Stimulated activated CD4-positive, alpha-beta T cell treated with anti-CD3 and anti-CD28 coated beads, Interleukin-2, amount 100 ng/mL, for 48 hours (primary cell): ENCODE measurements around the gene CHKB.
"Not testable (repeated sequence)": the region's sequence is repeated elsewhere in the genome, so short reads cannot be mapped to it uniquely, and the experiment has no call there.

ENCODE experiments used
- DNase-seq, 2 donors: peaks; one replicate each; pipeline ENCODE4 v3.0.0-alpha.2; 2020

CHKB gene, protein sequence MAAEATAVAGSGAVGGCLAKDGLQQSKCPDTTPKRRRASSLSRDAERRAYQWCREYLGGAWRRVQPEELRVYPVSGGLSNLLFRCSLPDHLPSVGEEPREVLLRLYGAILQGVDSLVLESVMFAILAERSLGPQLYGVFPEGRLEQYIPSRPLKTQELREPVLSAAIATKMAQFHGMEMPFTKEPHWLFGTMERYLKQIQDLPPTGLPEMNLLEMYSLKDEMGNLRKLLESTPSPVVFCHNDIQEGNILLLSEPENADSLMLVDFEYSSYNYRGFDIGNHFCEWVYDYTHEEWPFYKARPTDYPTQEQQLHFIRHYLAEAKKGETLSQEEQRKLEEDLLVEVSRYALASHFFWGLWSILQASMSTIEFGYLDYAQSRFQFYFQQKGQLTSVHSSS

DNA sequence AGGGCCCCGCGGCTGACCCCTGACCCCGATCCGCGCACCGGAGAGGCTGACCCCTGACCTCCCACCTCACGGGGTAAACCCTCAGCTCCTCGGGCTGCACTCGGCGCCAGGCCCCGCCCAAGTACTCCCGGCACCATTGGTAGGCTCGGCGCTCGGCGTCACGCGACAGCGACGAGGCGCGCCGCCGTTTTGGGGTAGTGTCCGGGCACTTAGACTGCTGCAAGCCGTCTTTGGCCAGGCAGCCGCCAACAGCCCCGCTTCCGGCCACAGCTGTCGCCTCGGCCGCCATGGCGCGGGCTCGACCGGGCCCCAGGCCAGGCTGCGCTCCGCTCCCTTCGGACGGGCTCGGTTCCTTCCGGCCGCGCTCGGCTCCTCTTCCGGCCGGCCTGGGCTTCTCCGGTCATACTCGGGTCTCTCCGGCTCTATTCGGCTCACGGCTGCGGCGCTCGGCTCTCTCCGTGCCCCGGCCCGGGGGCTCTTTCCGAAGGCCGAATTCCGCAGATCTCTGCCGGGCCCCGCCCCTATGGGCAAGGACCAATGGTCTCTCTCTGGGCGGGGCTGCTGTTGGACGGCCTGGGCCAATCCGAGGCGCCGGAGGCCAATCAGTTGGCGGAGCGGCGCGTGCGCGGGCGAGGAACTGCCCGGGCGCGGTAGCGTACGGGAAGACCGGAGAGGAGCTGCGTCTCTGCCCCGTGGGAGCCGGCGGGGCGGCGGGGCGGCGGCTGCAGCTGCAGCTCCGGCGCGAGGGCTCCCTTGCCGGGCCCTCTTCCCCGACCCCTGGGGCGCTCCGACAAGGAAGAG lies at the start of gene CHKB:
Gene CHKB, minus strand, starts transcription at position 357 of the 801 bp plus-strand sequence. Its CDS starts 68 bp downstream, at position 289.
- peak; percentile 96 to 97 for DNase-seq

- DNase-seq: no peak
Observed at GRCh38 chr22:50630376-50630775, 47.7 kb upstream of the CHKB start.

GRCh38 chr22:50628543-50629134 lies 46.0 kb upstream of the CHKB start:
- DNase-seq: no peak

- DNase-seq: peak; percentile 54 to 68
Observed at GRCh38 chr22:50627642-50628542, 45.2 kb upstream of the CHKB start, which contains the start of gene ARSA. TSS of gene ARSA (minus strand) at chr22:50628152. CDS start at chr22:50627779, 373 bp downstream.

DNA sequence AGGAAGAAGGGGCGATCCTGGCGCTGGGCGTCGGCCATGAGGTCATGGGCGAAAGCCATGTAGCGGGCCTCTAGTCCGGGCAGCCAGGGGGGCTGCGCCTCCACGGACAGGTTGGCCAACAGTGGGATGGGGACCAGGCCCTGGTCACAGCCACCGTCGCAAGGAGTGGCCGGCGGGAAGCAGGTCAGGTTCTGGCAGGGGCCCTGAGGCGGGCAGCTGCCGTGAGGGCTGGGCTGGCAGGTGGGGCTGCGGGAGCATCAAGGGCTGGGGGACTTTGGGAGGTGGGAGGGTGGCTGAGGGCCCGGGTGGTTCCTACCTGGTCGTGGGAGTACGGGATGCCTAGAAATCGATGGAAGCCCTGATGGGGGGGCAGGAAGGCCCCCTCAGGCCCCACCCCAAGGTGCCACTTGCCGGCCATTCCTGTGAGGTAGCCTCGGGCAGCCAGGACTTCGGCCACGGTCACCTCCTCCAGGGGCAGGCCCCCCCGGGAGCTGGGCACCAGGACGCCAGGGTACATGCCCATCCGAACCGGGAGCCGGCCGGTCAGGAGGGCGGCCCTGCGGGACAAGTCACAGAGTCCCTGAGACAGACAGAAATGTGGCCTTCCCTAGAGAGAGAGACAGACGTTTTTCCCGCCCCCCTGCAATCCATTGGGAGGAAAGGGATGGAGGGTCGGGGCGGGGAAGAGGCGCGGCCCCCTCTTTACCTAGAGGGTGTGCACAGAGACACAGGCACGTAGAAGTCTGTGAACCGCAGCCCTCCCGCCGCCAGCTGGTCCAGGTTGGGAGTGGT lies 44.4 kb upstream of the CHKB start:
- DNase-seq: no peak

- no peak for DNase-seq
Observed at GRCh38 chr22:50626314-50626849, 43.7 kb upstream of the CHKB start.

DNA sequence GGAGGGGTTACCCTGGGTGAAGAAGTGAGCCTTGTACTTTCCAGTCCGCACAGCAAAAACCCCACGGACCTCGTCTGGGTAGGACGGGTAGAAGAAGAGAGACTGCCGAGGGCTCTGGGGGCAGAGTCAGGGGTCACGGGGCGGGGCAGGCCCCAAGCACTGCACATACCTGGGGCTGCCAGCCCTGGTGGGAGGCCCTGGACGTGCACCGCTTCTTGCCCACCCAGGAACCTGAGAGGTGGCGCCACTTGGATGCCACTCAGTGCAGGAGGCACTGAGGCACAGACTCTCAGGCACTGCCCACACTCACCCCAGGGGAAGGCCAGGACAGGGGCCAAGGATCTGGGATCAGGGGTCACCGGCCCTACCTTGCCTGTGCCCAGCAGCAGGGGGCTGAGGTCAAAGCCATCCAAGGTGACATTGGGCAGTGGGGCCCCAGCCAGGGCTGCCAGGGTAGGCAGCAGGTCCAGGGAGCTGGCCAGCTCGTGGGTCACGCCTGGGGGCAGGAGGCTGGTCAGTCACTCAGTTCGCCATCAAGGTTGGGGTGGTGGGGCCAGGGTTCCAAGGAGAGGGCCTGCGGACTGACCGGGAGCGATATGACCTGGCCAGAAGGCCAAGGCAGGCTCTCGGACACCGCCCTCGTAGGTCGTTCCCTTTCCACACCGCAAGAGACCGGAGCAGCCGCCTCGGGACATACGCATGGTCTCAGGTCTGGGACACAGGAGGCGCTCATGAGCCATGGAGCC lies 43.1 kb upstream of the CHKB start:
- DNase-seq: no peak

- no peak for DNase-seq
Observed at GRCh38 chr22:50625131-50625567, 42.5 kb upstream of the CHKB start.

DNA sequence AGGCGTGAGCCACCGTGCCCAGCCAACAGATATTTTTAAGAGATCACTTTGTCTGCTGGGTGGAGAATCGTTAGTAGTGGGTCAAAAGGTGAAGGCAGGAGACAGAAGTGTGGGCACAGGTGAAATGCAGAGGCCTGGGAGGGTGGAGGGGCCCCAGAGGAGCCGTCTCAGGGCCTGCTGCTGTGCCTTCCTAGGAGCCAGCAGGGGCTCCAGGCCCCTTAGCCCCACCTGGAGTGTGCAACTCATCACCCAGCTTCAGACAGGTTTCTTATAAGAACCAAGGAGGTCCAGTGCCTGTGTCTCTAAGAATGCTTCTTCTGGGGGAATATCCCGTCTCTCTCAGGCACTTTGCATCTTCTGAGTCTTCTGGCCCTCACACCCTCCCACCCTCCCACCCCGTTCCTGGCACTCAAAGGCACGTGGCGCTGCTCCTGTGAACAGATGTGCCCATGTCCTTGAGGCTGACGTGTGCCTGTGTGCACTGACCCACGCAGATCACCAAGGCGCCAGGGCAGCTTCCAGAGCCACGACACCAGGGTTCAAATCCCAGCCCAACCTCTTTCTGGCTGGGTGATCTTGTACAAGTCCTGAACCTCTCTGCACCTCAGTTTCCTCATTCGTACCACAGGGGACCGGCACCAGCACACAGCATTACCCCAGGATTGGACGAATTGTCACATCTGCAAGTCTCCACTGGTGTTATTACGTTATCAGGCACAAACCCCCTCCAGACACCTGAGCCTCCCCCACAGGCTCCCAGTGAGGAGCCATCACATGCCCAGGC lies 41.9 kb upstream of the CHKB start:
- DNase-seq: no peak

DNA sequence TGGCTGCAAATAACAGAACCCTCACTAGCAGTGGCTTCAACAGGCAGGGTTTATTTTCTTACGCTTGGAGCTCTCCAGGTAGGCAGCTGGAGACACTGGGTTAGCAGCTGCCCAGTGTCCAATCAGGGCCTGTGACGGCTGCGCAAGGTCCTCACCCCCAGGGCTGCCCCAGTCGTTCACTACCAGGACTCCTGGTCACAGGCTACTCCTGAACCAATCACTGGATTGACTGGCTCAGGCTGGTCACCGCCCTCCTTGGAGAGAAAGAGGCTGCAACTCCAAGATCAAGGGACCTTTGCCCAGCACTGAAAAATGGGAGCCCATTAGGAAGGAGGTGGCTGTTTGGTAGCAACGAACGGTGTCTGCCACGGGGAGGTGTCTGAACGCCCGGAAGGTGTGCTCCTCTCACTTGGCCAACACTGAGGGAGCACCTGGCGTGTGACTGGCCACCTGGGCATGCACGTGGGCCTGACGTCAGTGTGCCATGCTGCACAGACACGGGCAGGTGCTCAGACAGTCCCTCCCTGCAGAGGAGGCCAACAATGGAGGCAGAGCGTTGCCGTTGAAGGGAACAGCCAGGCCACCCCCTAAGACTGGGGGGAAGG lies 40.2 kb upstream of the CHKB start:
- no peak for DNase-seq

DNA sequence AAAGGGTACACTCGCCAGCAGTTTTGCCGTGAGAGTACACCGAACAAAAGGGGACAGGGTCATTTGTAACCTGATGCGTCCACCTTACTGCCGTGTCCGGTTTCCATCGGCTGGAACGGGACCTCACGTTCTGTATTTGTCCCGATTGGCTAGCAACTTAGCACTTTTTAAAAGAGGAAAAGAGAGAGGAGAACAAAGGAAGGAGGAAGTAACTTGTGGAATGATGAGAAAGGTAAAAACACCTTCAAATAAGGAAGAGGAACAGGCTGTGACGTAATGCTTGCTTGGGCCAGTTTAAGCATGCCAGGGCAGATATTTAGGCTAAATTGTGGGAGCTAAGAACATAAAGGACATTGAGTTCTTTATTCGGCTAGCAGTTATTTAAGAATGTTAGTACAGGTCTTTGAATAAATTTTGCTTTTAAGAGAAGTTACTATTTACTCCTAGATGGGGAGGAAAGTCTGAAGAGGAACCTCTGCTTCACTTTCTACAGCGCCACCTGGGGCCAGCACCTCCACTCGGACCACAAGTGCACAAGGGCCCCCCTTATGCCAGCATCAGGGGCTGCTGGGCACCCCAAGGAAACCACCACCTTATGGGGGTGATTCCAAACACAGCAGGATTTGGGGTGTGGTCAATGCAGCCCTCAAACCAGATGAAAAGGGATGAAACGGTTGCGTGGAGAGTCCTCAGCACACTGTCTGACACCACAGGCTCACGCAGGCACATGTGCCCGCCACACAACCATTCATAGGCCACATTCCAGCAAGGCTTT lies 39.5 kb upstream of the CHKB start:
- no peak for DNase-seq

- peak; percentile 30 to 31 for DNase-seq
Observed at GRCh38 chr22:50621356-50621880, 38.8 kb upstream of the CHKB start.

GRCh38 chr22:50620593-50621355 lies 38.1 kb upstream of the CHKB start:
- DNase-seq: peak; percentile 52 to 78

DNA sequence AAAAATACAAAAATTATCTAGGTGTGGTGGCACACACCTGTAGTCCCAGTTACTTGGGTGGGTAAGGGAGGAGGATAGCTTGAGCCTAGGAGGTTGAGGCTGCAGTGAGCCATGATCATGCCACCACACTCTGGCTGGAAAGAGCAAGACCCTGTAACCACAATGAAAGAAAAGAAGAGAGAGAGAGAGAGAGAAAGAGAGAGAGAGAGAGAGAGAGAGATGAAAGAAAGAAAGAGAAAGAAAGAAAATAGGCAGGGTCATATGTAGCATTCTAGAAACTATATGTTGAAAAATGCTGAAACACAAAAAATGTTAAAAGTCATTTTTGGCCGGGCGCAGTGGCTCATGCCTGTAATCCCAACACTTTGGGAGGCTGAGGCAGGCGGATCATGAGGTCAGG lies 31.6 kb upstream of the CHKB start:
- DNase-seq: not testable (repeated sequence)

GRCh38 chr22:50613291-50613981 lies 30.8 kb upstream of the CHKB start:
- DNase-seq: no peak

DNA sequence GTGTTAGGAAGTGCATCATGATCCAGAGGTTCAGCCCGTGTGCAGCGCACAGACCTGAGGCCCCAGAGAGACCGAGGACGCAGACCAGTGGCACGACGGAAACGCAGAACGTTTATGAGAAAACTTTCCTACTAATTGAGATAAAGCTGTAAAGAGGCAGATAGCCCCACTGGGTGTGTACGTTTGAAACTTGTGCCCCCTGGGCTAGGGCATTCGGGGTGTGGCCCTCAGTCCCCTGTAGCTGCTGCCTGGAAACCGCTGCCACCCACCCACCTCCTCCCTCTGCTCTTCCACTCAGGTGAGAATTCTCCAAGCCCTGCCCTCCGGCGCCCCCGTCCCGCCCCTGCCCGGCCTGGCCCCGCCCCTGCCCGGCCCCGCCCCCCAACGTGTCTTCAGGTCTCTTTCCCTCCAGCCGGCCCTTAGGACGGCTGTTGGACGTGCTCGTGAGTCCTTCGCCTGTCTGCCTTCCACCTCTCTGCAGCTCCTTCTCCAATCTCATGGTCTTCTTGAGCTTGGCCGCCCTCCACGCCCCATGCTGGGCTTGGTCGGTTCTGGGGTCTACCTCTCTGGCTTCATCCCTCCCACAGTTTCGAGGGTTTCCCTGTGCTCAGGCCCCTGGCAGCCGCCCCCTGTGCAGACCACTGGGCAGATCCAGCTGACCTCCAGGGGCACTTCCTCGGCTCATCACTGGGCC lies 30.0 kb upstream of the CHKB start:
- DNase-seq: no peak
